Skin of body (tissue), 2 donors: ENCODE data around the gene RASEF. TPM values are rescaled to one million over a fixed set of nuclear protein-coding genes. Genes with fewer than 3 reads are reported as not detected.

ENCODE experiments used
- DNase-seq: peaks from one replicate; lab custom pipeline; 2025; lab: John Stamatoyannopoulos, UW
- total RNA-seq: library from RNA; depleted of rRNA; stranded (reverse); fragments of >200 nt; gene quantifications from one replicate; pipeline ENCODE4 v1.2.3, GENCODE V29; 2014

Gene RASEF
- total RNA-seq, 1 donor from 2014 or later, result 4.9 TPM

GRCh38 chr9:83013867-83014605 is 48.9 kb downstream of the RASEF start:
- no peak for DNase-seq

DNA sequence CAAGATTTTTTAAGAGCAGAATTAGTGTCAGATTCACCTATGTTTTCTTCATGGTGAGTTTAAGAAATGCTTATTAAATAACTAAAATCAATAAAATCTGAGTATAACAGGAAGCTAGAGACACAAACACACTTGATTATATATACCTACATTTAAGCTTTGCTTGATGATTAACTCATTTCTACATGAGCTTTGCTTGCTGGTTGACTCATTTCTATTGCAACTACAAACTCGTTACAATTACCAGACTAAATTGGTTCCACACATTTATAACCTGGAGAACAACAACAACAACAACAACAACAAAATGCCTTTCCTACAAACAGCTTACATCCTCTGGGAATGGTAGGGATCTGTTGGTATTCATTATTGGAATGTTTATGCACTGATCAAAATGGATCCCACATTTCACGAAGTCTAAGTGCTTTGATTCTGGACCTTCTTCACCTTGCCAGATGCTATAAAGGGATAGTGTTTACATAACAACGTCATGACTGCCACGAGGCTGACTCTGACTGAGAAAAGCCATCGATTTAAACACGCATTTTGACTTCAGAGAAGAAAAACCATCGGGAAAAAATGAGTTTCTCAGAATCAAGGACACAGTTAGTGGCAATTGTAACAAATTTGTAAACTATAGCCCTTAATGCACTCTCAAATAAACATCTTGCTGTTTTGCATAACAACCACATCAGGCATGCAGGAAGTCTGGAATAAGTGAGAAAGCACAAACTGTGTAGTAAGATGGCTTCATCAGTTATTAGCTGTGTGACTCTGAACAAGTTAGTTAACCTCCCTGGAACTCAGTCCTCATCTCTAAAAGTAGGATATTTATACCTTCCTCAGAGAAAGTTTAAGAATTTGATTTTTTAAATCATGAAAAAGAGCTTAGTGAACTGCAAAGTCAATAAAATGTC is 49.8 kb downstream of the RASEF start:
- peak; percentile 37 for DNase-seq

DNA sequence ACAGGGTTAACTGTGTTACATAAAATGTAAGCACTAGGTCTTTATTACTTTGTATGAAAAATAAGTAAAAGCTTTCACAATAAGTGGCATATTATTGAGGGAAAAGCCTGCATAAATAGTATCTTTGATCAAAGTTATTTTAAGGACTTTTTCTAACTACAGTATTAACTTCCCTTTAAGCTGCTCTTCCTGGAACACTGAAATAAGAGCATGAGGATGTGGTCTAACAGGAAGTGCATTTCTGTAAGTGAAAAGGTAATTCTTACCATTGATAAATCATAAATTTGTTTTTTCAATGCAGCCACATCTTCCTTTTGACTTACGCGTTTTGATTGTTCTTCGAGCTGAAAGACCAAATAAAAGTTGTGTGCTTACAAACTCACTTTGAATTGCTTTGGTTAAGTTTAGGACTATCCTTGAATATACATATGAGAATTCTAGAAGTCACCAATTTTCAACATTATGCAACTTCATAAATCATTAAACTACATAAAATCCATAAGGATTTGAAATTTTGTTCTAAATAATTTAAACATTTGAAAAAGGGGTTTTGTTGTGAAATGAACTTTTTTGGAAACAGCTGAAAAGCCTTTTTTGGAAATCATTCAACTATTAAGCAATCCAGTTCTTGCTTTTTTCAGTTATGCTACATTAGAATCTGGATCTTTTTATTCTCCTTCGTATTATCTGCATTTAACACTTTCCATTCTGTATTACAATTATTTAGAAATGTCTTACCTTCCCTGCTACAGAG is 50.6 kb downstream of the RASEF start:
- DNase-seq, result peak; percentile 29

DNA sequence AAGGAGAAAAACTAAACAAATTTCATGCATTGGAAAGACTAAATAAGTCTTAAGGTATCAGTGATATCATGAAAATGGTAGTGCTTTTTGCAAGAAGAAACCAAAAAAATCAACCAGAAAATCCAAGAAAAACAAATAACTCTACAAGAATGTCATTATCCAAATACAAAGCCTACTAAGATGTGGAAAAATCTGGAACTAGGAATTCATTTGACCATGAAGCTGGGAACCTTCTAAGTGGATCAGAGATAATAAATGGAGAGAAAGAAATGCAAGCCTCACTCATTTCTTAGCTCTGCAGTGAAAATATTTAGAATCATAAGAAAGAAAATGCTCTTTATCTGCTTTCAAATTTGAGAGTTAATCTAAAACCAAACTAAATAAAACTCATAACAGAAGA is 51.3 kb downstream of the RASEF start:
- DNase-seq, result no peak

GRCh38 chr9:83007521-83008300 is 55.2 kb downstream of the RASEF start:
- DNase-seq, result no peak

GRCh38 chr9:83006378-83006777 is 56.6 kb downstream of the RASEF start:
- no peak for DNase-seq

DNA sequence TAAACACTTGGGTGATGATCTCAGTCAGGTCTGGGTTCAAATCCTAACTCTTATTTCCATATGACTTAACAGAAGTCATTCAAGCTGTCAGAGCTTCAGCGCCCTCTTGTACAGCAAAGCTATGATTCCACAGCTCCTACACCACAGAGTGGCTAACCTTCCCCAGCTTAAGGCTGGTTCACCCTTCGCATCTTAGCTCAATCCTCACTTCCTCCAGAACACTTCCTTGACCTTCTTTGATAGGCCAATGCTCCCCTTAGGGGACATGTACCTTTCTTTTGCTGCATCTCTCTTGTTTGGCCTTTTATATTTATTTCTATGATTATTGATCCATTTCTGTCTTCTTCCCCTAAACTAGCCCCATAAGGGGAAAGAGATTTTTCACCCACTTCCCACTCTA is 57.0 kb downstream of the RASEF start:
- no peak for DNase-seq

DNA sequence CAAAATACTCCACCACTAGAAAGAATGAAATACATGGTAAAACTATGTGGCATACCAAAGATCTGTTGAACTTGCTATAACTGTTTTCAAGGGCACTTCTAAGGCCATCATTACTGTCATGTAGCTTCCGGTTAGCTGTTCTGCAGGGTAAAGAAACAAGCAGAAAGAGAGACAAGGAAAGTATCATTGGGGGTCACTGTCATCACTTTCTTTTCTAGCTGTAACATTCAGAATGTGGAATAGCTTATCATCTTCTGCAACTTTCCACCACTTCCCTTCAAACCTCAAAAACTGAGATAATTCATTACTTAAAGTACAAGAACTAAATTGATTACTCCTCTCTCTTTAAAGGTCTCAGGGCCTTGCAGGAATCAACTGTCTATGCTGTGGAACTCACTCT is 57.6 kb downstream of the RASEF start:
- DNase-seq, result no peak

DNA sequence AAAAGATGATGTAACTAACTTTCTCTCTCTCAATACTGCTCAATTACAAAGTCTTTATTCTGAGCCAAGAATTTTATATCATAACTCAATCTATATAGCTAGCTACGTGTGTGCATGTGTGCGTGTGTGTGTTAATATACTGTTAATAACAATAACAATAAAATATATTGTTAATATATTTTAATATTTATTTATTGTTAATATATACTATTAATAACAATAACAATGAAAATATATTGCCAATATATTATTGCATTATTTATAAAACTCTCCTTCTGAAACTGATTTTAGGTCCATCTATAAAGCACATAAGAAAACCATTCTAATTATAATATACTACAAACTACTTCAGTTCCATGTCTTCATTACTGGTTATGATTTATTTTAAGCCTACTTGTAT is 60.6 kb downstream of the RASEF start:
- DNase-seq, result no peak

GRCh38 chr9:83000765-83001164 is 62.2 kb downstream of the RASEF start:
- DNase-seq, result no peak

GRCh38 chr9:82998409-82998808 is 64.5 kb downstream of the RASEF start:
- DNase-seq, result no peak

DNA sequence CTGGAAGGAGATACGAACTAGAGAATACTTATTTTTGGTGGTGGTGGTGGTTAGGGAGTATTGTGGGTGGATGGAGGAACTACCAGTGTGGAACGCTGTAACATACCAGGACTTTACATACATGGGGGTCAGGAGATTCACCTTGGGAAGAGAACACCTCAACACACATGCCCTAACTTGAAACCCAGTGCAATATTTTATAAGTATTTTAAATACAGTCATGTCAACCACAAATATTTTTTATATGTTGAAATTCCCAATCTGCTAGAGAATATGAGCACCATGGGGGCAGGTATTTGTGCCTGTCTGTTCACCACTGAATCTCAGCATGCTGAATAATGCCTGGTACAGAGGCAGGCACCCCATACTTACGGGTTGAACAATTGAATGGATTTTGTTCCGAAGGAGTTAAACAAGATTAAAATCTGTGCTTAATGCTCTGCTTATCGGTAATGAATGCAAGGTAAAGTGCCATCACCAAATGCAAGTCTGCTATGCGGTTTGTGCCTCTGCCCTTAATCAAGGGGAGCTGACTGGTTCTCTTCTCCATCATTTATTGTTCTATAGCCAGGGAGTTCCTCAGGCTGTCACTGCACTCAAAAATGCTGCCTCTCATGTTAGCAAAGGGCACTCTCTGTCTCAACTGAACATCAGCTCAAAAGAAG is 65.3 kb downstream of the RASEF start:
- no peak for DNase-seq

- DNase-seq, result peak; percentile 12
Observed at GRCh38 chr9:82996941-82997340, 66.0 kb downstream of the RASEF start.

DNA sequence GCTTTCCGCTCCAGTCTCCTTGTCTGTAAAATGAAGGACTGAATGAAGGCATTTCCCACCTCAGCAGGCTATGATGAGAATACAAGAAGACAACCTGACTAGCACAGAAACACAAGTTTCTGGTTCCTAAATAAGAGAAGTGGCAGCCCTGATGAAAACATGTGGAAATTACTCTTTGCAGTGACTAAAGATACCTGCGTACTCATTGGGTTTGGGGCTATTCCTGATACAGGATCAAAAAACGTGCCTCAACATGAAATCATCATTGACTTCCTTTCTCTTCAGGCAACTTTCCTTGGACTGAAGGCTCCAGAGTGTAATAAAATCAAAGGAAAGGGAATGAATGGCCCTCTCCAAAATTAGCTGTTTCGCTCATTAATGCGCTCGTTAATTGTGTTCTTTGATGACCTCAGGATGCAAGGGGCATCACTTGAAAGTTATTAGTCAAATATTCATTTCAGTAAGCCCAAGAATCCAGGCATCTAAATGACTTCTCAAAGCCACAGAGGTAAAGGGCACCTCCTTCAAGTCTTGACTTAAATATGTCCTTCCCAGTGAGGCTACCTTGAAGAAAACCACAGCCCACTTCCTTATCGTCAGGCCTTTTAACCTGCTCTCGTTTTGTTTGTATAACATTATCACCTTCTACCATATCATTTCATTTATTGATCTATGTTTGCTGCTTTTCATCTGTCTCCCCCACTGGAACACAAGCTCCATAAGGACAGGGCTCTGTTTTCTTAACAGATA is 68.9 kb downstream of the RASEF start:
- DNase-seq, result no peak

DNA sequence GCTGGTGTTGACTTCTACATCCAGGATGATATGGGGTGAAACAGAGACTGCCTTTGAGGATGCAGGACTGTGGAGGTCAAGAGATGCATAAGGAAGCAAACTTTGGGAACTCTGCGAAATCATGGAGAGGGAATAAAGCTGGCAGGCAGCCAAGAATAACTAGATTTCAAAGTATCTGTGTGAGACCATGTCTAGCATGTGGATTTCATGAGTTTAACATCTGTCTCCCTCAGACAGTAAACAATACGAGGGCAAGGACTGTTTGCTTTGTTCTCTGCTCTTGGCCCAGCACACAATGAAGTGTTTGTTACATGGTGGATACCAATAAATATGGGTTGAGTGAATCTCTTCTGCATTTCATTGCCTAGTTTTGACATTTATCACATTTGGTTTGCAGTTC is 71.3 kb downstream of the RASEF start:
- DNase-seq, result peak; percentile 75

DNA sequence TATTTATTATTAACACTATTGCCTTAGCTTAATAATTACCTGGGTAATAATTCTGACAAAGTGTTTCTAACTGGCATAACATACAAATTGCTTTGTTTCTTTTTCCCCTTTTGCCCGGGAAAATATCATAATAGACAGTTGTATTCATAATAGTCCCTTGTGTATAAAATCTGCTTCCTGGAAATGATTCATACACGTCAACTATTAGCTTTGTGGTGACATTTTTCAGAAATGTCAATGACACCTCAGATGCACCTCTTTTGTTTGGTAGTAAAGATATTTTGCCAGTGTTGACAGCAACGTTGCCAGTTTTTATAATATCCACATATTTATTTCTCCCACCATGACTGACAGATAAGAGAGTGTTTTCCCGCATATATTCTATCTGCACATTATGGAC is 73.0 kb downstream of the RASEF start:
- no peak for DNase-seq

- no peak for DNase-seq
Observed at GRCh38 chr9:82988488-82988887, 74.5 kb downstream of the RASEF start.

- no peak for DNase-seq
Observed at GRCh38 chr9:82987370-82988189, 75.4 kb downstream of the RASEF start.

DNA sequence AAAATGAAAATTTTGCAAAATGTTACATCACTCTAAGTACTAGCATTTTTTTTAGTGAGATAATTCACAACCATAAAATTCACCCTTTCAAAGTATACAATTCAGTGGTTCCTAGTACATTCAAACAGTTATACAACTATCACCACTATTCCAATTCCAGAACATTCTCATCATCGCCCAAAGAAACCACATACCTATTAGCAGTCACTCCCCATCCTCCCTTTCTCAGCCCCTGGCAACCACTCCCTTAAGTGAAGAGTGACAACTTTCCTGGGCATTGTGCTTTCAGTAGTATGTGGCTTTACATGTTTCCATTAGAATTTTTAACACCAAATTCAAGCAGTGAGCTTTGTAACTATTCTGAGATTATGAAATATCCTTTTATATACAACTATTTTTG is 81.4 kb downstream of the RASEF start:
- DNase-seq, result no peak
